GM12878 (cell line): ENCODE measurements around the gene DGAT2. TPM values are rescaled to one million over a fixed set of nuclear protein-coding genes. Genes with fewer than 3 reads are reported as not detected.

ENCODE experiments used
- ATAC-seq: fragments of 200-7000 bp; cut with Tn5 transposase; 3 replicates; pipeline ENCODE4 v1.9.1; 2020; ENCODE audit warnings: mild to moderate bottlenecking, moderate library complexity
- BruUV-seq: library from RNA; stranded (reverse); fragments of 400-500 nt; replicated peaks from 2 replicates; lab custom pipeline; 2021; lab: Mats Ljungman, UMichigan
- CTCF ChIA-PET: fragments of 300-600 bp; sonication (Branson Sonifier 250); formaldehyde crosslinking; extraction: SDS; loops from one replicate; lab custom pipeline; 2021; ENCODE audit warnings: inconsistent platforms; lab: Yijun Ruan, JAX
- POLR2A ChIA-PET: fragments of 350-600 bp; formaldehyde crosslinking; extraction: SDS; loops from one replicate; lab custom pipeline; 2021; ENCODE audit warnings: inconsistent platforms; lab: Charles Lee
- RAD21 ChIA-PET: fragments of 300-600 bp; sonication (Branson Sonifier 250); formaldehyde crosslinking; loops from one replicate; lab custom pipeline; 2023; ENCODE audit warnings: antibody characterized with exemption; ENCODE audit not compliant: unreplicated experiment; lab: Charles Lee
- SMC1A ChIA-PET: fragments of 300-600 bp; sonication (Branson Sonifier 250); formaldehyde crosslinking; loops from one replicate; lab custom pipeline; 2023; ENCODE audit not compliant: unreplicated experiment, uncharacterized antibody; lab: Charles Lee
- DNase-seq: peaks from one replicate; pipeline ENCODE4 v3.0.0-alpha.2; 2011; ENCODE audit warnings: low read depth, low spot score
- FAIRE-seq: peaks from 3 replicates; lab custom pipeline; 2011; peaks lifted over from hg19 to GRCh38; lab: Jason Lieb, UNC
- H2AFZ ChIP-seq: 2 replicates; pipeline ENCODE4 v1.6.0; 2011; ENCODE audit warnings: low read depth, low read length, control low read depth; ENCODE audit not compliant: control insufficient read depth
- H3K27ac ChIP-seq: 2 replicates; pipeline ENCODE4 v1.5.1; 2011; ENCODE audit warnings: control low read depth; ENCODE audit not compliant: control insufficient read depth, insufficient read depth
- H3K27me3 ChIP-seq, 2 experiments: replicated peaks in 1 of 2; 2 replicates each; pipeline versions ENCODE4 v1.6.0 to v1.6.1; 2011; ENCODE audit warnings: low read length in 1 of 2; ENCODE audit not compliant: control insufficient read depth in 2 of 2, insufficient read depth in 2 of 2
- H3K36me3 ChIP-seq, 2 experiments: 2 replicates each; pipeline ENCODE4 v1.5.1; 2011; ENCODE audit warnings: low read length in 1 of 2; ENCODE audit not compliant: control insufficient read depth in 2 of 2, insufficient read depth in 2 of 2
- H3K4me1 ChIP-seq: 2 replicates; pipeline ENCODE4 v1.6.1; 2011; ENCODE audit warnings: mild to moderate bottlenecking, low read length, moderate library complexity, mixed read lengths; ENCODE audit not compliant: control insufficient read depth, insufficient read depth
- H3K4me2 ChIP-seq: 2 replicates; pipeline ENCODE4 v1.6.0; 2011; ENCODE audit warnings: control low read depth; ENCODE audit not compliant: control insufficient read depth, insufficient read depth
- H3K4me3 ChIP-seq: fragments of 200-600 bp; sonication (generic); 2 replicates; pipeline ENCODE4 v1.5.1; 2016
- H3K79me2 ChIP-seq: 2 replicates; pipeline ENCODE4 v1.6.0; 2011; ENCODE audit warnings: low read length; ENCODE audit not compliant: control insufficient read depth, insufficient read depth
- H3K9ac ChIP-seq: 2 replicates; pipeline ENCODE4 v1.8.0; 2011; ENCODE audit warnings: low read length, control low read depth, mixed read lengths; ENCODE audit not compliant: control insufficient read depth, insufficient read depth
- H3K9me3 ChIP-seq: replicated peaks from 3 replicates; pipeline ENCODE4 v1.5.1; 2011; ENCODE audit warnings: mild to moderate bottlenecking, low read length; ENCODE audit not compliant: control insufficient read depth, insufficient read depth
- H4K20me1 ChIP-seq: 2 replicates; pipeline ENCODE4 v1.6.0; 2011; ENCODE audit not compliant: control insufficient read depth, insufficient read depth
- BHLHE40 ChIP-seq, 2 experiments: fragments of 450-650 bp in 1 of 2; IDR thresholded peaks; 2 replicates each; pipeline ENCODE4 v1.6.1; 2011 to 2017; ENCODE audit warnings: low read depth in 2 of 2, borderline replicate concordance in 1 of 2, improper control_type of control experiment in 1 of 2, low read length in 1 of 2, mild to moderate bottlenecking in 1 of 2
- IRF4 ChIP-seq: IDR thresholded peaks from 2 replicates; pipeline ENCODE4 v1.6.1; 2011; ENCODE audit warnings: low read depth, low read length
- JUND ChIP-seq: IDR thresholded peaks from 2 replicates; pipeline ENCODE4 v1.6.1; 2012; ENCODE audit warnings: low read depth, mild to moderate bottlenecking, low read length, improper control_type of control experiment, moderate library complexity
- MTA2 ChIP-seq: fragments of 450-650 bp; IDR thresholded peaks from 2 replicates; pipeline ENCODE4 v1.6.1; 2016; ENCODE audit warnings: low read depth, mild to moderate bottlenecking, moderate library complexity
- NR2C1 ChIP-seq: fragments of 450-650 bp; IDR thresholded peaks from 2 replicates; pipeline ENCODE4 v1.6.1; 2017; ENCODE audit warnings: antibody characterized with exemption, mild to moderate bottlenecking, moderate library complexity
- POLR2AphosphoS2 ChIP-seq: IDR thresholded peaks from 2 replicates; pipeline ENCODE4 v1.6.1; 2011; ENCODE audit warnings: low read depth, mild to moderate bottlenecking, low read length, improper control_type of control experiment, moderate library complexity
- SP1 ChIP-seq: IDR thresholded peaks from one replicate; pipeline ENCODE4 v1.6.1; 2011; ENCODE audit warnings: low read depth, low read length
- TCF3 ChIP-seq: IDR thresholded peaks from 2 replicates; pipeline ENCODE4 v1.6.1; 2012; ENCODE audit warnings: low read depth, mild to moderate bottlenecking, low read length, borderline replicate concordance; ENCODE audit not compliant: insufficient read depth
- YY1 ChIP-seq: IDR thresholded peaks from 2 replicates; pipeline ENCODE4 v1.6.1; 2011; ENCODE audit warnings: low read depth, mild to moderate bottlenecking, low read length
- ZNF274 ChIP-seq: IDR thresholded peaks from one replicate; pipeline ENCODE4 v1.8.0; 2011; ENCODE audit not compliant: insufficient read length, insufficient read depth
- ZNF622 ChIP-seq: fragments of 450-650 bp; IDR thresholded peaks from 2 replicates; pipeline ENCODE4 v1.6.1; 2017; ENCODE audit warnings: mild to moderate bottlenecking, inconsistent platforms
- WGBS: methylation state at CpG from one replicate; pipeline ENCODE4 v1.1.6; 2016; ENCODE audit warnings: low lambda C conversion rate; ENCODE audit not compliant: insufficient replicate concordance, insufficient coverage; ENCODE audit errors: missing lambda C conversion rate; 5-methylcytosine and 5-hydroxymethylcytosine counted together
- in situ Hi-C: fragments of 300-500 bp; cut with MboI; formaldehyde crosslinking; loops from 9 replicates; pipeline ENCODE4 v1.14.3; 2018; ENCODE audit warnings: mixed read lengths
- intact Hi-C: fragments of 100-400 bp; cut with micrococcal nuclease; formaldehyde crosslinking; loops from one replicate; pipeline ENCODE4 v1.14.2; 2022; ENCODE audit not compliant: unreplicated experiment
- polyA plus RNA-seq, 11 experiments: library from polyadenylated mRNA; depleted of rRNA in 4 of 11; unstranded in 6 of 11; stranded (reverse) in 5 of 11; fragments of >200 nt; fragmentation: Nextera tagmentation in 4 of 11; fragmentation: Illumina TruSeq in 1 of 11; extraction: Ambion mirVana in 4 of 11; extraction: Trizol in 1 of 11; gene quantifications; 1 replicate in 1 of 11; 2 replicates in 10 of 11; pipeline versions ENCODE4 v1.2.1 to v1.2.3, GENCODE V29; 2011 to 2016; ENCODE audit warnings: inconsistent platforms in 2 of 11, missing spikeins in 2 of 11, low read depth in 1 of 11
- total RNA-seq, 4 experiments: library from RNA; depleted of rRNA in 3 of 4; stranded (reverse); fragments of >200 nt in 3 of 4; fragmentation: Illumina TruSeq in 1 of 4; extraction: Trizol in 1 of 4; gene quantifications; 2 replicates each; pipeline versions ENCODE4 v1.2.1 to v1.2.3, GENCODE V29; 2013 to 2021
- TF ChIP-seq, protein P1 (sequence below): IDR thresholded peaks from 2 replicates; pipeline ENCODE4 v1.6.1; 2012; ENCODE audit warnings: mild to moderate bottlenecking, low read depth, low read length
- TF ChIP-seq, protein P2 (sequence below): IDR thresholded peaks from 2 replicates; pipeline ENCODE4 v1.6.1; 2012; ENCODE audit warnings: low read depth, low read length, improper control_type of control experiment

Gene DGAT2
- total and polyA plus RNA-seq, 10 of the 15 experiments (the other 5 are each of a cell fraction or from before 2014, with no cell fraction given), result 5.1 to 25.9 (median 17.6) TPM

DNA sequence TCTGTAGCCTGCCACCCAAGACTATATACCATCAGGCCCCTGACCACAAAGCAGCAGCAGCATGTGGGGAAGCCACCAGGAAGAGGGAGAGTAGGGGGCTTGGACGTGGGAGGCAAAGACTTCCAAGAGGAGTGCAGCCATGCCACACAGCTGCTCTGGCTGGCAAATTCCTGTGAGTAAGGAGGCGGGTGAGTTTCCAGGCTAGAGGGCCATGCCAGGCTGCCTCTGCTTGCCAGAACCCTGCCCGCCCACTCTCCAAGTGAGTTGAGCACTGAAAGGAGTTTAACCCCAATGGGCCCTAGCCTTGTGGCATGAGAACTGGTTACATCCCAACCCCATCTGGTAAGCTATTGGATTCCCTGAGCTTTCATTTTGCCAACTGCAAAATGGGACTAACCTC lies 4.7 kb upstream of the DGAT2 start (continued):
- TF ChIP-seq, protein P1, sequence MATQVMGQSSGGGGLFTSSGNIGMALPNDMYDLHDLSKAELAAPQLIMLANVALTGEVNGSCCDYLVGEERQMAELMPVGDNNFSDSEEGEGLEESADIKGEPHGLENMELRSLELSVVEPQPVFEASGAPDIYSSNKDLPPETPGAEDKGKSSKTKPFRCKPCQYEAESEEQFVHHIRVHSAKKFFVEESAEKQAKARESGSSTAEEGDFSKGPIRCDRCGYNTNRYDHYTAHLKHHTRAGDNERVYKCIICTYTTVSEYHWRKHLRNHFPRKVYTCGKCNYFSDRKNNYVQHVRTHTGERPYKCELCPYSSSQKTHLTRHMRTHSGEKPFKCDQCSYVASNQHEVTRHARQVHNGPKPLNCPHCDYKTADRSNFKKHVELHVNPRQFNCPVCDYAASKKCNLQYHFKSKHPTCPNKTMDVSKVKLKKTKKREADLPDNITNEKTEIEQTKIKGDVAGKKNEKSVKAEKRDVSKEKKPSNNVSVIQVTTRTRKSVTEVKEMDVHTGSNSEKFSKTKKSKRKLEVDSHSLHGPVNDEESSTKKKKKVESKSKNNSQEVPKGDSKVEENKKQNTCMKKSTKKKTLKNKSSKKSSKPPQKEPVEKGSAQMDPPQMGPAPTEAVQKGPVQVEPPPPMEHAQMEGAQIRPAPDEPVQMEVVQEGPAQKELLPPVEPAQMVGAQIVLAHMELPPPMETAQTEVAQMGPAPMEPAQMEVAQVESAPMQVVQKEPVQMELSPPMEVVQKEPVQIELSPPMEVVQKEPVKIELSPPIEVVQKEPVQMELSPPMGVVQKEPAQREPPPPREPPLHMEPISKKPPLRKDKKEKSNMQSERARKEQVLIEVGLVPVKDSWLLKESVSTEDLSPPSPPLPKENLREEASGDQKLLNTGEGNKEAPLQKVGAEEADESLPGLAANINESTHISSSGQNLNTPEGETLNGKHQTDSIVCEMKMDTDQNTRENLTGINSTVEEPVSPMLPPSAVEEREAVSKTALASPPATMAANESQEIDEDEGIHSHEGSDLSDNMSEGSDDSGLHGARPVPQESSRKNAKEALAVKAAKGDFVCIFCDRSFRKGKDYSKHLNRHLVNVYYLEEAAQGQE, result no peak
- TF ChIP-seq, protein P2, sequence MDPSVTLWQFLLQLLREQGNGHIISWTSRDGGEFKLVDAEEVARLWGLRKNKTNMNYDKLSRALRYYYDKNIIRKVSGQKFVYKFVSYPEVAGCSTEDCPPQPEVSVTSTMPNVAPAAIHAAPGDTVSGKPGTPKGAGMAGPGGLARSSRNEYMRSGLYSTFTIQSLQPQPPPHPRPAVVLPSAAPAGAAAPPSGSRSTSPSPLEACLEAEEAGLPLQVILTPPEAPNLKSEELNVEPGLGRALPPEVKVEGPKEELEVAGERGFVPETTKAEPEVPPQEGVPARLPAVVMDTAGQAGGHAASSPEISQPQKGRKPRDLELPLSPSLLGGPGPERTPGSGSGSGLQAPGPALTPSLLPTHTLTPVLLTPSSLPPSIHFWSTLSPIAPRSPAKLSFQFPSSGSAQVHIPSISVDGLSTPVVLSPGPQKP, result no peak
- no peak for TF ChIP-seq YY1

GRCh38 chr11:75765116-75765515 lies 3.5 kb upstream of the DGAT2 start:
- Histone ChIP-seq H3K79me2 (peaks cover 6% of the 10 kb centered on the region; the same call in 1 of the 2 replicates), H3K4me2 (no peak overlapping the region), H4K20me1 (no peaks in the 10 kb centered on the region), H3K27me3 (no peaks in the 10 kb centered on the region), H3K4me3 (no peak overlapping the region), H2AFZ (no peak overlapping the region)
- DNase-seq (no peak), ATAC-seq (no peak)
- intact Hi-C loops, result loop anchor here (10.0 kb wide), 1 partner anchor 170 kb away; no protein-coding TSS in a partner anchor
- in situ Hi-C loops, result loop anchor here (5.0 kb wide), 1 partner anchor 38 kb away; no protein-coding TSS in a partner anchor
- 77% methylated on average over 2 of the region's 3 CpGs for WGBS
- SMC1A ChIA-PET, result no interaction called here
- no peak for TF ChIP-seq TCF3
- no peak for TF ChIP-seq MTA2
- TF ChIP-seq BHLHE40 (IDR thresholded peaks at IDR 0.05; ENCODE audit: borderline replicate concordance in 1 of 2, low read depth in 2 of 2, low read length in 1 of 2), result no peak
- TF ChIP-seq NR2C1, result no peak
- TF ChIP-seq IRF4, result no peak
- TF ChIP-seq ZNF274, result no peak
- TF ChIP-seq POLR2AphosphoS2, result no peak
- TF ChIP-seq ZNF622, result no peak
- TF ChIP-seq JUND, result no peak
- TF ChIP-seq SP1, result no peak
- TF ChIP-seq, all 136 proteins: peak for 0
- Histone ChIP-seq H3K4me1 (peaks cover 28% of the 10 kb centered on the region), H3K9me3 (no peaks in the 10 kb centered on the region), H3K9ac (no peak overlapping the region), H3K27ac (no peak overlapping the region), H3K36me3 (no peaks in the 10 kb centered on the region)
- RAD21 ChIA-PET, result interaction anchor here (0.7 to 1.1 kb wide), 2 partner anchors 23 to 188 kb away, joined by 3 read pairs; no protein-coding TSS in a partner anchor
- no TSS peak for BruUV-seq
- FAIRE-seq, result no peak
- CTCF ChIA-PET, result interaction anchor here (1.7 kb wide), 1 partner anchor 8 kb away, joined by 4 read pairs; no protein-coding TSS in a partner anchor
- POLR2A ChIA-PET, result interaction anchor here (0.5 to 0.6 kb wide), 2 partner anchors 508 to 866 kb away, joined by 3 read pairs; no protein-coding TSS in a partner anchor
